Breast epithelium (tissue), 4 donors: ENCODE measurements around the gene GPR85. TPM values are rescaled to one million over a fixed set of nuclear protein-coding genes. Genes with fewer than 3 reads are reported as not detected.
"Not testable (repeated sequence)": the region's sequence is repeated elsewhere in the genome, so short reads cannot be mapped to it uniquely, and the experiment has no call there.

Experiments used
- DNase-seq, 2 donors: peaks; one replicate each; pipeline ENCODE4 v3.0.0-alpha.2; 2019; ENCODE audit warnings: low spot score in 2 of 2
- H3K27ac ChIP-seq, 2 donors: fragments of 200-600 bp; sonication (generic) in 1 of 2; one replicate each; pipeline ENCODE4 v1.5.1; 2016 to 2019; ENCODE audit warnings: mild to moderate bottlenecking in 1 of 2
- H3K27me3 ChIP-seq, 2 donors: fragments of 200-600 bp; sonication (generic) in 1 of 2; one replicate each; pipeline versions ENCODE4 v1.5.1 to v1.6.0; 2017 to 2019; ENCODE audit warnings: control low read depth in 1 of 2, mild to moderate bottlenecking in 1 of 2
- H3K36me3 ChIP-seq: fragments of 200-600 bp; one replicate; pipeline ENCODE4 v1.5.1; 2019
- H3K4me1 ChIP-seq, 2 donors: fragments of 200-600 bp; sonication (generic); one replicate each; pipeline ENCODE4 v1.5.1; 2016 to 2019; ENCODE audit warnings: control low read depth in 1 of 2
- H3K4me3 ChIP-seq, 3 donors: fragments of 200-600 bp; sonication (generic); 1 replicate in 2 of 3; 2 replicates in 1 of 3; pipeline ENCODE4 v1.5.1; 2016 to 2019; ENCODE audit warnings: mild to moderate bottlenecking in 3 of 3, moderate library complexity in 2 of 3
- H3K9me3 ChIP-seq, 2 donors: fragments of 200-600 bp; sonication (generic) in 1 of 2; one replicate each; pipeline ENCODE4 v1.5.1; 2016 to 2019; ENCODE audit warnings: control low read depth in 1 of 2
- POLR2A ChIP-seq: fragments of 450-650 bp; IDR thresholded peaks from one replicate; pipeline ENCODE4 v1.6.1; 2016; ENCODE audit warnings: antibody characterized with exemption, mild to moderate bottlenecking, moderate library complexity
- POLR2AphosphoS5 ChIP-seq, 3 donors: sonication (generic); formaldehyde crosslinking; IDR thresholded peaks; one replicate each; pipeline ENCODE4 v1.6.1; 2017; ENCODE audit warnings: antibody characterized with exemption in 3 of 3
- intact Hi-C: fragments of 100-400 bp; cut with DNase I; formaldehyde crosslinking; loops from one replicate; pipeline ENCODE4 v1.15.1; 2023; ENCODE audit warnings: low total_unique reads
- total RNA-seq, 3 donors: library from RNA; depleted of rRNA; stranded (reverse); fragments of >200 nt; gene quantifications; one replicate each; pipeline ENCODE4 v1.1.0, GENCODE V29; 2016
- TF ChIP-seq, protein P1 (sequence below), 3 donors: fragments of 450-650 bp; IDR thresholded peaks; one replicate each; pipeline ENCODE4 v1.5.1; 2016 to 2017; ENCODE audit warnings: antibody characterized with exemption in 3 of 3, mild to moderate bottlenecking in 3 of 3, moderate library complexity in 3 of 3

Gene GPR85
- total RNA-seq, 3 donors from 2014 or later: 0.29 to 1.6 (median 0.33) TPM

DNA sequence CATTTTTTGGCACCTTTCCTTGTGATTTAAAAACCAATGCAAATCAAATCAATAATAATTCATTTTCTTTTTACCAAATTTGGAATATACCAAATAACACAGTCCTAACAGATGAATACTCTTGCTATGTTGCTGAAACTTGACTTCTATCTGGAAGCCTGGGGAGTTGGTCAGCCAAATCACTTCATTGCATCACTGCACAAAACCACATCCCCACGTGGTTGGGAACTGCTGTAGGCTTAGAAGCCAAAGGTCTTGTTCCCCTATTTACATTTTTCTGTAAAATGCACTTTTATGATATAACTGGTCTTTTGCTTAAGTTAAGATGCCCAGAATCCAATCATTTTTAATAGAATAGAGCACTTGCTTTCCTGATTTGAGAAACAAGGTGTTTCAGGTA, 15.2 kb downstream of the GPR85 start:
- TF ChIP-seq POLR2A (no peak), POLR2AphosphoS5 (IDR thresholded peaks at IDR 0.05) (no peak)
- TF ChIP-seq, protein P1, sequence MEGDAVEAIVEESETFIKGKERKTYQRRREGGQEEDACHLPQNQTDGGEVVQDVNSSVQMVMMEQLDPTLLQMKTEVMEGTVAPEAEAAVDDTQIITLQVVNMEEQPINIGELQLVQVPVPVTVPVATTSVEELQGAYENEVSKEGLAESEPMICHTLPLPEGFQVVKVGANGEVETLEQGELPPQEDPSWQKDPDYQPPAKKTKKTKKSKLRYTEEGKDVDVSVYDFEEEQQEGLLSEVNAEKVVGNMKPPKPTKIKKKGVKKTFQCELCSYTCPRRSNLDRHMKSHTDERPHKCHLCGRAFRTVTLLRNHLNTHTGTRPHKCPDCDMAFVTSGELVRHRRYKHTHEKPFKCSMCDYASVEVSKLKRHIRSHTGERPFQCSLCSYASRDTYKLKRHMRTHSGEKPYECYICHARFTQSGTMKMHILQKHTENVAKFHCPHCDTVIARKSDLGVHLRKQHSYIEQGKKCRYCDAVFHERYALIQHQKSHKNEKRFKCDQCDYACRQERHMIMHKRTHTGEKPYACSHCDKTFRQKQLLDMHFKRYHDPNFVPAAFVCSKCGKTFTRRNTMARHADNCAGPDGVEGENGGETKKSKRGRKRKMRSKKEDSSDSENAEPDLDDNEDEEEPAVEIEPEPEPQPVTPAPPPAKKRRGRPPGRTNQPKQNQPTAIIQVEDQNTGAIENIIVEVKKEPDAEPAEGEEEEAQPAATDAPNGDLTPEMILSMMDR (IDR thresholded peaks at IDR 0.05): no peak
- Histone ChIP-seq H3K9me3 (no peaks in the 10 kb centered on the region), H3K27ac (no peak overlapping the region), H3K27me3 (no peaks in the 10 kb centered on the region), H3K4me3 (no peak overlapping the region), H3K36me3 (no peaks in the 10 kb centered on the region), H3K4me1 (no peaks in the 10 kb centered on the region)
- intact Hi-C loops: no loop called here
- no peak for DNase-seq

DNA sequence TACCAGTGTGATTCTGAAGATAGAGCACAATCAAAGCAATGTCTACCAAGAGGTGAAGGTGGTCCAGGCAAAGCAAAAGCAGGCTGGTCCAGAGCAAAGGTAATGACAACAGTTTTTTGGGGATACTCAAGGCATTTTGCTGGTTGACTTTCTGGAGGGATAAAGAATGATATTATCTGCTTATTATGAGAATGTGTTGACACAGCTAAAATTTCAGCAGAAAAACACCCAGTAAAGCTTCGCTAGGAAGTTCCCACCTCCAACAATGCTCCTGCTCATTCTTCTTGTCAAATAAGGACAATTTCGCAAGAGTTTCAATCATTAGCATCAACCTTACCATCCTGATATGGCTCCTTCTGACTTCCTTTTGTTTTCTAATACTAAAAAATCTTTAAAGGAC, 24.1 kb downstream of the GPR85 start:
- TF ChIP-seq, protein P1 (IDR thresholded peaks at IDR 0.05): no peak
- no peak for TF ChIP-seq POLR2AphosphoS5 (IDR thresholded peaks at IDR 0.05)
- no peak for TF ChIP-seq POLR2A
- Histone ChIP-seq H3K27ac (no peak overlapping the region), H3K9me3 (no peaks in the 10 kb centered on the region), H3K36me3 (no peaks in the 10 kb centered on the region), H3K27me3 (no peaks in the 10 kb centered on the region), H3K4me1 (no peaks in the 10 kb centered on the region), H3K4me3 (no peak overlapping the region)
- intact Hi-C loops: loop anchor here (5.0 kb wide), 1 partner anchor 335 kb away; no protein-coding TSS in a partner anchor
- DNase-seq: no peak

DNA sequence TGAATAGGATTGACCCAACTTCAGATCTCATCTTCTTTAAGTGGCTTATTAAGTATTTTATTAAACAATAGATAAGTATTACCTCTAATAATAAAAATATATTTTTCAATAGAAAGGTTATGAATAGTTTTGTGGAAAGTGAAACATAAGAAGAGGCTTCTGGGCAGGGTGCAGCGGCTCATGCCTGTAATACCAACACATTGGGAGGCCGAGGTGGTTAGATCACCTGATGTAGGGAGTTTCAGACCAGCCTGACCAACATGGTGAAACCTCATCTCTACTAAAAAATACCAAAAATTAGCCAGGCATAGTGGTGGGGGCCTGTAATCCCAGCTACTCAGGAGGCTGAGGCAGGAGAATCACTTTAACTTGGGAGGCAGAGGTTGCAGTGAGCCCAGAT, 26.5 kb downstream of the GPR85 start:
- Histone ChIP-seq H3K4me1 (no peaks in the 10 kb centered on the region), H3K36me3 (no peaks in the 10 kb centered on the region), H3K27me3 (no peaks in the 10 kb centered on the region), H3K4me3 (no peak overlapping the region), H3K27ac (no peak overlapping the region), H3K9me3 (no peaks in the 10 kb centered on the region)
- DNase-seq: no peak
- intact Hi-C loops: loop anchor here (5.0 kb wide), 1 partner anchor 337 kb away; no protein-coding TSS in a partner anchor
- TF ChIP-seq, protein P1 (IDR thresholded peaks at IDR 0.05): no peak
- TF ChIP-seq POLR2A: no peak
- no peak for TF ChIP-seq POLR2AphosphoS5 (IDR thresholded peaks at IDR 0.05)

DNA sequence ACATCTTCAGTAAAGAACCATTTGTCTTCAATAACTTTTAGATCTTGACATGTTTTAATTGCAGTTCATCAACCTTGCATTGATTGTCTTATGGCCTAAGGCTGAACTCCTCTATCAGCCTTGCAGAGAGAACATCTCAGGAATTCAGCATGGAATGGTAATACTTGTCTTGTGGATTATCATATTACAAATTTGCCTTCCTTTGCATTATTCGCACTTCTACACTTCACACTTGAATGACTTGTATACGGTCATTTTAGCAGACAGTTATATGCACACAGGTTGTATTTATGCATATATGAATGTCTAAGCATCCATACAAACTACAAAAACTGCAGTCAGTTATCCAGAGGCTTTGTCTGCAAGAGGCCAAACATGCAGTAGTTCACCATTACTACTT, 31.7 kb downstream of the GPR85 start:
- H3K27me3 ChIP-seq: no peaks in the 10 kb centered on the region
- no peaks in the 10 kb centered on the region for H3K36me3 ChIP-seq
- TF ChIP-seq POLR2A (no peak), POLR2AphosphoS5 (IDR thresholded peaks at IDR 0.05) (no peak)
- TF ChIP-seq, protein P1 (IDR thresholded peaks at IDR 0.05): no peak
- DNase-seq: no peak
- H3K9me3 ChIP-seq: no peaks in the 10 kb centered on the region
- no peak overlapping the region for H3K4me3 ChIP-seq
- intact Hi-C loops: no loop called here
- no peak overlapping the region for H3K27ac ChIP-seq
- no peaks in the 10 kb centered on the region for H3K4me1 ChIP-seq

DNA sequence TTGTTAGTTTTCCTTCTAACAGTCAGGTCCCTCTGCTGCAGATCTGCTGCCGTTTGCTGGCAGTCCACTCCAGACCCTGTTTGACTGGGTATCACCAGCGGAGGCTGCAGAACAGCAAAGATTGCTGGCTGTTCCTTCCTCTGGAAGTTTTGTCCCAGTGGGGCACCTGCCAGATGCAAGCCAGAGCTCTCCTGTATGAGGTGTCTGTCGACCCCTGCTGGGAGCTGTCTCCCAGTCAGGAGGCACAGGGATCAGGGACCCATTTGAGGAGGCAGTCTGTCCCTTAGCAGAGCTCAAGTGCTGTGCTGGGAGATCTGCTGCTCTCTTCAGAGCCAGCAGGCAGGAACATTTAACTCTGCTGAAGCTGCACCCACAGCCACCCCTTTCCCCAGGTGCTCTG, 32.4 kb downstream of the GPR85 start:
- H3K9me3 ChIP-seq, H3K4me1 ChIP-seq, H3K4me3 ChIP-seq, intact Hi-C loops, H3K27ac ChIP-seq, DNase-seq, H3K27me3 ChIP-seq, H3K36me3 ChIP-seq: not testable (repeated sequence)

DNA sequence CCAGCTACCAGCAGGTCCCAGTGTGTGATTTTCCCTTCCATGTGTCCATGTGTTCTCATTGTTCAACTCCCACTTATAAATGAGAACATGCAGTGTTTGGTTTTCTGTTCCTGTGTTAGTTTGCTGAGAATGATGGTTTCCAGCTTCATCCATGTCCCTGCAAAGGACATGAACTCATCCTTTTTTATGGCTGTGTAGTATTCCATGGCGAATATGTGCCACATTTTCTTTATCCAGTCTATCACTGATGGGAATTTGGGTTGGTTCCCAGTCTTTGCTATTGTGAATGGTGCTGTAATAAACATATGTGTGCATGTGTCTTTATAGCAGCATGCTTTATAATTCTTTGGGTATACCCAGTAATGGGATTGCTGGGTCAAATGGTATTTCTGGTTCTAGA, 37.4 kb downstream of the GPR85 start:
- H3K36me3 ChIP-seq, intact Hi-C loops, H3K4me1 ChIP-seq, H3K27me3 ChIP-seq, DNase-seq, H3K9me3 ChIP-seq, H3K4me3 ChIP-seq, H3K27ac ChIP-seq: not testable (repeated sequence)
